Gastroesophageal sphincter (tissue), 3 donors: ENCODE measurements around the gene CPT1C.

Experiments used
- POLR2AphosphoS5 ChIP-seq: sonication (generic); formaldehyde crosslinking; IDR thresholded peaks from one replicate; pipeline ENCODE4 v1.6.1; 2017; ENCODE audit warnings: antibody characterized with exemption
- TF ChIP-seq, protein P1 (sequence below), 4 experiments: fragments of 200-600 bp in 2 of 4; fragments of 450-650 bp in 2 of 4; sonication (generic) in 1 of 4; IDR thresholded peaks; one replicate each; pipeline ENCODE4 v1.5.1; 2017 to 2019; ENCODE audit warnings: antibody characterized with exemption in 4 of 4, mild to moderate bottlenecking in 2 of 4, moderate library complexity in 2 of 4

DNA sequence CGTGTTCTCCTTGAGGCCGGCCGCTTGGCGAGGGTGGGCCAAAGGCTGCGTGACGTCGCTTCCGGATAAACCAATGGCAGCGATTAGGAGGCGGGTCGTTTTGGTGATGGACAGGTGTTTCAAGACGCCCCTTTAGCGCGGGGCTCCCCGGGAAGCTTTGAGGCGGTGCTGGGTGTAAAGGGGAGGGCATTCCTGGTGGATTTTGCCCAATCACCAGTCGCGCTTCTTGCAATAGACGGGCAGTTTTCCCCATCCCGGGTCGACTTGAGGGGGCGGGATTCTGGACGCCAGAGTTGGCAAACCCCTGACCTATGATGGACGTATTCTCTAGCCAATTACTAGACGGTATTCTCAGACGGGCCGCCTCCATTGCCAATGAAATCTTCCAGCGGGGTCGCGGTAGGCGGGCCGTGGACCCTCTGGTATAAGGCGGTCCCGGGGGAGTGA lies 14.1 kb upstream of the CPT1C start:
- TF ChIP-seq, protein P1, sequence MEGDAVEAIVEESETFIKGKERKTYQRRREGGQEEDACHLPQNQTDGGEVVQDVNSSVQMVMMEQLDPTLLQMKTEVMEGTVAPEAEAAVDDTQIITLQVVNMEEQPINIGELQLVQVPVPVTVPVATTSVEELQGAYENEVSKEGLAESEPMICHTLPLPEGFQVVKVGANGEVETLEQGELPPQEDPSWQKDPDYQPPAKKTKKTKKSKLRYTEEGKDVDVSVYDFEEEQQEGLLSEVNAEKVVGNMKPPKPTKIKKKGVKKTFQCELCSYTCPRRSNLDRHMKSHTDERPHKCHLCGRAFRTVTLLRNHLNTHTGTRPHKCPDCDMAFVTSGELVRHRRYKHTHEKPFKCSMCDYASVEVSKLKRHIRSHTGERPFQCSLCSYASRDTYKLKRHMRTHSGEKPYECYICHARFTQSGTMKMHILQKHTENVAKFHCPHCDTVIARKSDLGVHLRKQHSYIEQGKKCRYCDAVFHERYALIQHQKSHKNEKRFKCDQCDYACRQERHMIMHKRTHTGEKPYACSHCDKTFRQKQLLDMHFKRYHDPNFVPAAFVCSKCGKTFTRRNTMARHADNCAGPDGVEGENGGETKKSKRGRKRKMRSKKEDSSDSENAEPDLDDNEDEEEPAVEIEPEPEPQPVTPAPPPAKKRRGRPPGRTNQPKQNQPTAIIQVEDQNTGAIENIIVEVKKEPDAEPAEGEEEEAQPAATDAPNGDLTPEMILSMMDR (IDR thresholded peaks at IDR 0.05): no peak
- TF ChIP-seq POLR2AphosphoS5: peak; percentile 53
